ENCODE results near the gene DUSP10. TPM values are rescaled to one million over a fixed set of nuclear protein-coding genes. Genes with fewer than 3 reads are reported as not detected.

DUSP10 gene
- total RNA-seq, 1 experiment from 2014 or later: 1.7 TPM

DNA sequence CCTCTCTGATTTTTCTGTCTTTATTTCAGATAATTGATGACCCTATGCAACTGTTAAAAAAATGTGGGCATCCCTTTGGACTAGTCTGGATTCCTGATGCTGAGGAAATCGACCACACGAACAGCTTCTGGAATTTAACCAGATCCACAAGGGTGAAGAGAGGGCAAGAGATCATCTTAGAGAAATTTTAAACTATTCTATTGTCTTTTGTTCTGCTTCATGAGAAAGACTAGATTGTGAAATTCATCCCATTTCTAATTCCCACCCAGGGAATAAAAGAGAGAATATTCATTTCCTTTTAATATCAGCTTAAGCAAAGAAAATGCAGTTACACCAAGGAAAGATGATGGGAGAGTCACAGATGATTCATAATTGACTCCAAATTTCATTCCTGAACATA, 71.8 kb downstream of the DUSP10 start:
- no peaks in the 10 kb centered on the region for H3K36me3 ChIP-seq (ENCODE audit: control insufficient read depth in 1 of 2, insufficient read depth in 2 of 2, low read length in 2 of 2)
- no peak overlapping the region for H3K9ac ChIP-seq (ENCODE audit: low read length)
- H3K4me3 ChIP-seq (replicated peaks in 1 of 2; ENCODE audit: low read depth in 1 of 2, low read length in 2 of 2): no peak overlapping the region
- BruUV-seq (replicated peaks): no TSS peak
- no peaks in the 10 kb centered on the region for H3K9me3 ChIP-seq (ENCODE audit: control insufficient read depth in 1 of 2, insufficient read depth in 1 of 2, low read depth in 1 of 2, low read length in 2 of 2)
- no peaks in the 10 kb centered on the region for H4K20me1 ChIP-seq (ENCODE audit: insufficient read depth)
- DNase-seq (ENCODE audit: low read depth, low spot score): no peak
- H3K4me1 ChIP-seq (ENCODE audit: control insufficient read depth in 1 of 2, insufficient read depth in 2 of 2, low read length in 2 of 2): peaks cover 0 to 4% of the 10 kb centered on the region in 2 experiments; a peak in 1 of 4 replicates
- no peaks in the 10 kb centered on the region for H3K27me3 ChIP-seq (ENCODE audit: insufficient read depth, low read length)
- no peaks in the 10 kb centered on the region for H3K9me2 ChIP-seq (ENCODE audit: insufficient read depth)
- CTCF ChIA-PET: no interaction called here
- TF ChIP-seq, protein P1, sequence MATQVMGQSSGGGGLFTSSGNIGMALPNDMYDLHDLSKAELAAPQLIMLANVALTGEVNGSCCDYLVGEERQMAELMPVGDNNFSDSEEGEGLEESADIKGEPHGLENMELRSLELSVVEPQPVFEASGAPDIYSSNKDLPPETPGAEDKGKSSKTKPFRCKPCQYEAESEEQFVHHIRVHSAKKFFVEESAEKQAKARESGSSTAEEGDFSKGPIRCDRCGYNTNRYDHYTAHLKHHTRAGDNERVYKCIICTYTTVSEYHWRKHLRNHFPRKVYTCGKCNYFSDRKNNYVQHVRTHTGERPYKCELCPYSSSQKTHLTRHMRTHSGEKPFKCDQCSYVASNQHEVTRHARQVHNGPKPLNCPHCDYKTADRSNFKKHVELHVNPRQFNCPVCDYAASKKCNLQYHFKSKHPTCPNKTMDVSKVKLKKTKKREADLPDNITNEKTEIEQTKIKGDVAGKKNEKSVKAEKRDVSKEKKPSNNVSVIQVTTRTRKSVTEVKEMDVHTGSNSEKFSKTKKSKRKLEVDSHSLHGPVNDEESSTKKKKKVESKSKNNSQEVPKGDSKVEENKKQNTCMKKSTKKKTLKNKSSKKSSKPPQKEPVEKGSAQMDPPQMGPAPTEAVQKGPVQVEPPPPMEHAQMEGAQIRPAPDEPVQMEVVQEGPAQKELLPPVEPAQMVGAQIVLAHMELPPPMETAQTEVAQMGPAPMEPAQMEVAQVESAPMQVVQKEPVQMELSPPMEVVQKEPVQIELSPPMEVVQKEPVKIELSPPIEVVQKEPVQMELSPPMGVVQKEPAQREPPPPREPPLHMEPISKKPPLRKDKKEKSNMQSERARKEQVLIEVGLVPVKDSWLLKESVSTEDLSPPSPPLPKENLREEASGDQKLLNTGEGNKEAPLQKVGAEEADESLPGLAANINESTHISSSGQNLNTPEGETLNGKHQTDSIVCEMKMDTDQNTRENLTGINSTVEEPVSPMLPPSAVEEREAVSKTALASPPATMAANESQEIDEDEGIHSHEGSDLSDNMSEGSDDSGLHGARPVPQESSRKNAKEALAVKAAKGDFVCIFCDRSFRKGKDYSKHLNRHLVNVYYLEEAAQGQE (IDR thresholded peaks at IDR 0.05; ENCODE audit: low read depth): no peak
- POLR2A ChIA-PET: no interaction called here
- no peak overlapping the region for H3K27ac ChIP-seq (ENCODE audit: low read depth, low read length)
- no peak overlapping the region for H3K4me2 ChIP-seq (ENCODE audit: low read length)
- H3K79me2 ChIP-seq (ENCODE audit: insufficient read depth, low read length): no peaks in the 10 kb centered on the region
- RAD21 ChIA-PET (ENCODE audit: low non-redundant PET in 1 of 2, low total read pairs in 2 of 2, uncharacterized antibody in 2 of 2, unreplicated experiment in 2 of 2): no interaction called here
- no peak overlapping the region for H2AFZ ChIP-seq (ENCODE audit: low read depth, low read length, poor library complexity, severe bottlenecking)
- intact Hi-C loops (cut with micrococcal nuclease): no loop called here
- no peak for ATAC-seq

DNA sequence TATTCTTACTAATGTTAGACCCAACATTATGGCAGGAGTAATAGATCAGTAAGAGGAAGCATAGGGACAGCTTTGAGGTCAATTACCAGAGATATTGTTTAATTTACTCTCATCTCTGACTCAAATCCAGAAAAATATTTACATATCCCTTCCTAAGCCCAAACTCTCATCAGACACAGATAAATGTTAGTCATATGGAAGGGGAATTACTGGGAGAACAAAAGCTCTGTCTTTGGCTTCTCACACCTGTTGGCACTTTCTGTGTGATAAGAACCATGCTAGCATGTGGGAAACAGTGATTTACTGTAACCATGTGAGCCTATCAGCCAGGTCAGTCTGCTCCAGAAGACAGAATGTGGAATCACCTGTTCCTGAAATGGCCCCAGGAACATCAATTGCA, 72.4 kb downstream of the DUSP10 start:
- H3K9me2 ChIP-seq (ENCODE audit: insufficient read depth): no peaks in the 10 kb centered on the region
- H2AFZ ChIP-seq (ENCODE audit: low read depth, low read length, poor library complexity, severe bottlenecking): no peak overlapping the region
- ChIA-PET RAD21 (ENCODE audit: low non-redundant PET in 1 of 2, low total read pairs in 2 of 2, uncharacterized antibody in 2 of 2, unreplicated experiment in 2 of 2) (no interaction called here), CTCF (no interaction called here), POLR2A (no interaction called here)
- H3K9ac ChIP-seq (ENCODE audit: low read length): no peak overlapping the region
- no peak overlapping the region for H3K4me3 ChIP-seq (replicated peaks in 1 of 2; ENCODE audit: low read depth in 1 of 2, low read length in 2 of 2)
- H3K36me3 ChIP-seq (ENCODE audit: control insufficient read depth in 1 of 2, insufficient read depth in 2 of 2, low read length in 2 of 2): no peaks in the 10 kb centered on the region
- no peaks in the 10 kb centered on the region for H3K27me3 ChIP-seq (ENCODE audit: insufficient read depth, low read length)
- no peak overlapping the region for H3K4me2 ChIP-seq (ENCODE audit: low read length)
- no peaks in the 10 kb centered on the region for H3K9me3 ChIP-seq (ENCODE audit: control insufficient read depth in 1 of 2, insufficient read depth in 1 of 2, low read depth in 1 of 2, low read length in 2 of 2)
- H3K79me2 ChIP-seq (ENCODE audit: insufficient read depth, low read length): no peaks in the 10 kb centered on the region
- BruUV-seq (replicated peaks): no TSS peak
- no peak overlapping the region for H3K27ac ChIP-seq (ENCODE audit: low read depth, low read length)
- no peak for DNase-seq (ENCODE audit: low read depth, low spot score)
- no peak for ATAC-seq
- intact Hi-C loops (cut with micrococcal nuclease): no loop called here
- peaks cover 0 to 4% of the 10 kb centered on the region in 2 experiments; a peak in 1 of 4 replicates for H3K4me1 ChIP-seq (ENCODE audit: control insufficient read depth in 1 of 2, insufficient read depth in 2 of 2, low read length in 2 of 2)
- no peaks in the 10 kb centered on the region for H4K20me1 ChIP-seq (ENCODE audit: insufficient read depth)
- TF ChIP-seq, protein P2, sequence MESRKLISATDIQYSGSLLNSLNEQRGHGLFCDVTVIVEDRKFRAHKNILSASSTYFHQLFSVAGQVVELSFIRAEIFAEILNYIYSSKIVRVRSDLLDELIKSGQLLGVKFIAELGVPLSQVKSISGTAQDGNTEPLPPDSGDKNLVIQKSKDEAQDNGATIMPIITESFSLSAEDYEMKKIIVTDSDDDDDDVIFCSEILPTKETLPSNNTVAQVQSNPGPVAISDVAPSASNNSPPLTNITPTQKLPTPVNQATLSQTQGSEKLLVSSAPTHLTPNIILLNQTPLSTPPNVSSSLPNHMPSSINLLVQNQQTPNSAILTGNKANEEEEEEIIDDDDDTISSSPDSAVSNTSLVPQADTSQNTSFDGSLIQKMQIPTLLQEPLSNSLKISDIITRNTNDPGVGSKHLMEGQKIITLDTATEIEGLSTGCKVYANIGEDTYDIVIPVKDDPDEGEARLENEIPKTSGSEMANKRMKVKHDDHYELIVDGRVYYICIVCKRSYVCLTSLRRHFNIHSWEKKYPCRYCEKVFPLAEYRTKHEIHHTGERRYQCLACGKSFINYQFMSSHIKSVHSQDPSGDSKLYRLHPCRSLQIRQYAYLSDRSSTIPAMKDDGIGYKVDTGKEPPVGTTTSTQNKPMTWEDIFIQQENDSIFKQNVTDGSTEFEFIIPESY (IDR thresholded peaks at IDR 0.05; ENCODE audit: extremely low read depth, insufficient replicate concordance, low read length): no peak
- TF ChIP-seq JUND (IDR thresholded peaks at IDR 0.05) (no peak), SP1 (IDR thresholded peaks at IDR 0.05; ENCODE audit: low read depth) (no peak), CBX3 (IDR thresholded peaks at IDR 0.05; ENCODE audit: low read depth) (no peak), CEBPB (IDR thresholded peaks at IDR 0.05; ENCODE audit: low read depth) (no peak), ZFX (IDR thresholded peaks at IDR 0.05) (no peak), SIN3A (IDR thresholded peaks at IDR 0.05; ENCODE audit: low read depth) (no peak), EZH2phosphoT487 (IDR thresholded peaks at IDR 0.05; ENCODE audit: borderline replicate concordance) (no peak), TCF7L2 (IDR thresholded peaks at IDR 0.05; ENCODE audit: borderline replicate concordance, extremely low read depth, insufficient read depth, insufficient read length) (no peak)
- TF ChIP-seq, protein P1 (IDR thresholded peaks at IDR 0.05; ENCODE audit: low read depth): no peak
- TF ChIP-seq, protein P3, sequence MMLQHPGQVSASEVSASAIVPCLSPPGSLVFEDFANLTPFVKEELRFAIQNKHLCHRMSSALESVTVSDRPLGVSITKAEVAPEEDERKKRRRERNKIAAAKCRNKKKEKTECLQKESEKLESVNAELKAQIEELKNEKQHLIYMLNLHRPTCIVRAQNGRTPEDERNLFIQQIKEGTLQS (IDR thresholded peaks at IDR 0.05): no peak

All from HCT116 (cell line).